Gastroesophageal sphincter (tissue), 4 donors: Measurements from ENCODE around the gene SLIT3. TPM values are rescaled to one million over a fixed set of nuclear protein-coding genes. Genes with fewer than 3 reads are reported as not detected.

Experiments used
- ATAC-seq: fragments of 150-250 bp; one replicate; pipeline ENCODE4 v1.9.1; 2016; ENCODE audit warnings: mild to moderate bottlenecking, moderate library complexity
- H3K27ac ChIP-seq, 4 donors: fragments of 200-600 bp; sonication (generic) in 3 of 4; 1 replicate in 3 of 4; 2 replicates in 1 of 4; pipeline ENCODE4 v1.5.1; 2016 to 2019
- H3K27me3 ChIP-seq: fragments of 200-600 bp; sonication (generic); one replicate; pipeline ENCODE4 v1.5.1; 2019
- H3K36me3 ChIP-seq, 2 donors: fragments of 200-600 bp; sonication (generic); one replicate each; pipeline ENCODE4 v1.5.1; 2019; ENCODE audit warnings: control low read depth in 1 of 2
- H3K4me1 ChIP-seq, 3 donors: fragments of 200-600 bp; sonication (generic); 1 replicate in 2 of 3; 2 replicates in 1 of 3; pipeline ENCODE4 v1.5.1; 2016 to 2019; ENCODE audit warnings: control low read depth in 2 of 3
- H3K4me3 ChIP-seq, 2 donors: fragments of 200-600 bp; sonication (generic); one replicate each; pipeline ENCODE4 v1.5.1; 2019; ENCODE audit warnings: mild to moderate bottlenecking in 1 of 2, moderate library complexity in 1 of 2
- H3K9me3 ChIP-seq, 3 donors: fragments of 200-600 bp; sonication (generic); one replicate each; pipeline ENCODE4 v1.5.1; 2017 to 2019; ENCODE audit warnings: control low read depth in 2 of 3
- CTCF ChIP-seq, 4 experiments: fragments of 200-600 bp in 2 of 4; fragments of 450-650 bp in 2 of 4; sonication (generic) in 1 of 4; IDR thresholded peaks; one replicate each; pipeline ENCODE4 v1.5.1; 2017 to 2019; ENCODE audit warnings: antibody characterized with exemption in 4 of 4, mild to moderate bottlenecking in 2 of 4, moderate library complexity in 2 of 4
- EP300 ChIP-seq: sonication (generic); formaldehyde crosslinking; IDR thresholded peaks from one replicate; pipeline ENCODE4 v1.6.1; 2017; ENCODE audit warnings: antibody characterized with exemption, mild to moderate bottlenecking
- POLR2A ChIP-seq, 2 donors: fragments of 450-650 bp; IDR thresholded peaks; one replicate each; pipeline ENCODE4 v1.6.1; 2017; ENCODE audit warnings: antibody characterized with exemption in 2 of 2, mild to moderate bottlenecking in 2 of 2, moderate library complexity in 1 of 2
- POLR2AphosphoS5 ChIP-seq: sonication (generic); formaldehyde crosslinking; IDR thresholded peaks from one replicate; pipeline ENCODE4 v1.6.1; 2017; ENCODE audit warnings: antibody characterized with exemption
- WGBS, 2 donors: methylation state at CpG; one replicate each; pipeline ENCODE4 v1.1.5; 2018; ENCODE audit warnings: low coverage in 1 of 2; 5-methylcytosine and 5-hydroxymethylcytosine counted together
- total RNA-seq, 4 donors: library from RNA; depleted of rRNA; stranded (reverse); fragments of >200 nt; gene quantifications; one replicate each; pipeline ENCODE4 v1.1.0, GENCODE V29; 2016

Gene SLIT3
- total RNA-seq, 4 donors from 2014 or later: 29.6 to 76.3 (median 31.1) TPM

- no peak overlapping the region for H3K4me3 ChIP-seq
- ATAC-seq: no peak
- H3K27me3 ChIP-seq: no peaks in the 10 kb centered on the region
- 74 to 96% methylated on average over 4 to 10 of the region's 16 CpGs for WGBS, 2 donors
- no peak overlapping the region for H3K27ac ChIP-seq
- no peaks in the 10 kb centered on the region for H3K4me1 ChIP-seq
- H3K9me3 ChIP-seq: no peaks in the 10 kb centered on the region
- TF ChIP-seq POLR2A (IDR thresholded peaks at IDR 0.05): no peak
- TF ChIP-seq POLR2AphosphoS5: no peak
- TF ChIP-seq EP300: no peak
- no peak for TF ChIP-seq CTCF (IDR thresholded peaks at IDR 0.05)
- H3K36me3 ChIP-seq: peaks cover 0 to 6% of the 10 kb centered on the region in 2 donors
These were observed 417.6 kb downstream of the SLIT3 start for GRCh38 chr5:168883281-168883741.

GRCh38 chr5:168882283-168882682 is 418.7 kb downstream of the SLIT3 start:
- Histone ChIP-seq H3K4me1 (no peaks in the 10 kb centered on the region), H3K27me3 (no peaks in the 10 kb centered on the region), H3K36me3 (peaks cover 0 to 6% of the 10 kb centered on the region in 2 donors), H3K4me3 (no peak overlapping the region), H3K27ac (no peak overlapping the region), H3K9me3 (no peaks in the 10 kb centered on the region)
- WGBS, 2 donors: 87 to 88% methylated on average over 10 to 12 of the region's 12 CpGs
- no peak for TF ChIP-seq CTCF (IDR thresholded peaks at IDR 0.05)
- no peak for TF ChIP-seq POLR2A (IDR thresholded peaks at IDR 0.05)
- TF ChIP-seq EP300: no peak
- no peak for TF ChIP-seq POLR2AphosphoS5
- ATAC-seq: no peak

GRCh38 chr5:168881427-168882149 is 419.4 kb downstream of the SLIT3 start:
- no peak for ATAC-seq
- TF ChIP-seq EP300 (no peak), CTCF (IDR thresholded peaks at IDR 0.05) (no peak), POLR2A (IDR thresholded peaks at IDR 0.05) (no peak), POLR2AphosphoS5 (no peak)
- no peak overlapping the region for H3K4me3 ChIP-seq
- H3K36me3 ChIP-seq: peaks cover 0 to 6% of the 10 kb centered on the region in 2 donors
- 87 to 92% methylated on average over 4 to 8 of the region's 11 CpGs for WGBS, 2 donors
- no peaks in the 10 kb centered on the region for H3K9me3 ChIP-seq
- no peak overlapping the region for H3K27ac ChIP-seq
- no peaks in the 10 kb centered on the region for H3K27me3 ChIP-seq
- no peaks in the 10 kb centered on the region for H3K4me1 ChIP-seq

GRCh38 chr5:168879929-168880328 is 421.0 kb downstream of the SLIT3 start:
- no peak overlapping the region for H3K4me3 ChIP-seq
- WGBS, 2 donors: 32 to 57% methylated on average over 8 of the region's 8 CpGs
- H3K36me3 ChIP-seq: peaks cover 0 to 6% of the 10 kb centered on the region in 2 donors
- TF ChIP-seq CTCF (IDR thresholded peaks at IDR 0.05): no peak
- TF ChIP-seq EP300: no peak
- no peak for TF ChIP-seq POLR2A (IDR thresholded peaks at IDR 0.05)
- TF ChIP-seq POLR2AphosphoS5: no peak
- no peaks in the 10 kb centered on the region for H3K9me3 ChIP-seq
- ATAC-seq: no peak
- no peaks in the 10 kb centered on the region for H3K27me3 ChIP-seq
- H3K27ac ChIP-seq: no peak overlapping the region
- no peaks in the 10 kb centered on the region for H3K4me1 ChIP-seq

- WGBS, 2 donors: 97 to 100% methylated on average over 1 to 2 of the region's 2 CpGs
- ATAC-seq: no peak
These were observed 421.6 kb downstream of the SLIT3 start for GRCh38 chr5:168879331-168879730.

More at GRCh38 chr5:168879331-168879730, 421.6 kb downstream of the SLIT3 start:
- H3K4me1 ChIP-seq: no peaks in the 10 kb centered on the region
- no peaks in the 10 kb centered on the region for H3K27me3 ChIP-seq
- TF ChIP-seq POLR2A (IDR thresholded peaks at IDR 0.05) (no peak), POLR2AphosphoS5 (no peak), EP300 (no peak), CTCF (IDR thresholded peaks at IDR 0.05) (no peak)
- H3K4me3 ChIP-seq: no peak overlapping the region
- no peak overlapping the region for H3K27ac ChIP-seq
- H3K9me3 ChIP-seq: no peaks in the 10 kb centered on the region
- H3K36me3 ChIP-seq: peaks cover 0 to 6% of the 10 kb centered on the region in 2 donors
